ENCODE results near the gene FAM217A. TPM values are rescaled to one million over a fixed set of nuclear protein-coding genes. Genes with fewer than 3 reads are reported as not detected.

The FAM217A gene
- total and polyA plus RNA-seq, 2 of the 13 experiments (the other 11 are each of a cell fraction or from before 2014, with no cell fraction given), result not detected

DNA sequence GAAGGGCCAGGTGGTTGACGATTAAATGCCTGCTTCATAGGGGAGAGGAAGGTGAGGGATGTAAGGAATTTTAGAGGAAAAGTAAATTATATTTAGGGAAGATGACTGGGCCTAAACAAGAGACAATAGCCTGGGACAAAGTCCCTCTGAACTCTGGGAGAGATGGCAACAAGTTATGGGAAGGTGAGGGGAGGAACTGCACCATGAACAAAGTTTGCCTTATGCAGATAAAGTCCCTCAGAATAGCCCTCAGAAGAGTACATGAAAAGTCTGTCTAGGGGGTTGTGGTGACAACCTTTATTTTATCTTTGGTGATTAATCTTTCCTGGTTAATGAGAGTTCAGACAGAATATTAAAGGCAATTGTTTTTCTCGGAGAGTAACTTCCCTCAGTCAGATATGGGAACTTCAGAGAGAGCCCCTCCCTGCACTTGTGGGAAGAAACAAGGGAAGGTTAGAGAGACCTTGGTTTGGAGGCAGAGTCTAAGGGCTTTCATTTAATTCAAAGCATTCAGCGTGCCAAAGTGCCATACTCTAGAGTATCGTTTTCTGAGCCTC lies 27.1 kb upstream of the FAM217A start (continued):
- TF ChIP-seq AHDC1 (CRISPR knock-in tag; IDR thresholded peaks at IDR 0.05; ENCODE audit: borderline replicate concordance) (peak; percentile 28; the same call in 1 of the 2 replicates), SOX5 (CRISPR knock-in tag; IDR thresholded peaks at IDR 0.05; ENCODE audit: borderline replicate concordance) (peak; percentile 52; the same call in 1 of the 2 replicates), NCOR1 (IDR thresholded peaks at IDR 0.05; ENCODE audit: borderline replicate concordance, low read length) (peak; percentile 53; the same call in 1 of the 2 replicates), EP300 (IDR thresholded peaks at IDR 0.05; ENCODE audit: low read depth in 2 of 2, low read length in 2 of 2) (0 out of 4 replicates have a peak, but pooled peaks of 1 of the 2 experiments have one; percentile 13), EP300 (CRISPR knock-in tag; IDR thresholded peaks at IDR 0.05; ENCODE audit: borderline replicate concordance) (no peak), ZNF639 (CRISPR knock-in tag; conservative IDR thresholded peaks at IDR 0.05) (0 out of 2 replicates have a peak, but pooled peaks have one; percentile 56), ZBTB49 (CRISPR knock-in tag; IDR thresholded peaks at IDR 0.05; ENCODE audit: borderline replicate concordance) (no peak), ZGPAT (CRISPR knock-in tag; IDR thresholded peaks at IDR 0.05) (0 out of 2 replicates have a peak, but pooled peaks have one; percentile 20), ZNF331 (CRISPR knock-in tag; IDR thresholded peaks at IDR 0.05) (0 out of 2 replicates have a peak, but pooled peaks have one; percentile 13)
- TF ChIP-seq, protein P1, sequence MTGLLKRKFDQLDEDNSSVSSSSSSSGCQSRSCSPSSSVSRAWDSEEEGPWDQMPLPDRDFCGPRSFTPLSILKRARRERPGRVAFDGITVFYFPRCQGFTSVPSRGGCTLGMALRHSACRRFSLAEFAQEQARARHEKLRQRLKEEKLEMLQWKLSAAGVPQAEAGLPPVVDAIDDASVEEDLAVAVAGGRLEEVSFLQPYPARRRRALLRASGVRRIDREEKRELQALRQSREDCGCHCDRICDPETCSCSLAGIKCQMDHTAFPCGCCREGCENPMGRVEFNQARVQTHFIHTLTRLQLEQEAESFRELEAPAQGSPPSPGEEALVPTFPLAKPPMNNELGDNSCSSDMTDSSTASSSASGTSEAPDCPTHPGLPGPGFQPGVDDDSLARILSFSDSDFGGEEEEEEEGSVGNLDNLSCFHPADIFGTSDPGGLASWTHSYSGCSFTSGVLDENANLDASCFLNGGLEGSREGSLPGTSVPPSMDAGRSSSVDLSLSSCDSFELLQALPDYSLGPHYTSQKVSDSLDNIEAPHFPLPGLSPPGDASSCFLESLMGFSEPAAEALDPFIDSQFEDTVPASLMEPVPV (CRISPR knock-in tag; IDR thresholded peaks at IDR 0.05), result no peak
- TF ChIP-seq, protein P2, sequence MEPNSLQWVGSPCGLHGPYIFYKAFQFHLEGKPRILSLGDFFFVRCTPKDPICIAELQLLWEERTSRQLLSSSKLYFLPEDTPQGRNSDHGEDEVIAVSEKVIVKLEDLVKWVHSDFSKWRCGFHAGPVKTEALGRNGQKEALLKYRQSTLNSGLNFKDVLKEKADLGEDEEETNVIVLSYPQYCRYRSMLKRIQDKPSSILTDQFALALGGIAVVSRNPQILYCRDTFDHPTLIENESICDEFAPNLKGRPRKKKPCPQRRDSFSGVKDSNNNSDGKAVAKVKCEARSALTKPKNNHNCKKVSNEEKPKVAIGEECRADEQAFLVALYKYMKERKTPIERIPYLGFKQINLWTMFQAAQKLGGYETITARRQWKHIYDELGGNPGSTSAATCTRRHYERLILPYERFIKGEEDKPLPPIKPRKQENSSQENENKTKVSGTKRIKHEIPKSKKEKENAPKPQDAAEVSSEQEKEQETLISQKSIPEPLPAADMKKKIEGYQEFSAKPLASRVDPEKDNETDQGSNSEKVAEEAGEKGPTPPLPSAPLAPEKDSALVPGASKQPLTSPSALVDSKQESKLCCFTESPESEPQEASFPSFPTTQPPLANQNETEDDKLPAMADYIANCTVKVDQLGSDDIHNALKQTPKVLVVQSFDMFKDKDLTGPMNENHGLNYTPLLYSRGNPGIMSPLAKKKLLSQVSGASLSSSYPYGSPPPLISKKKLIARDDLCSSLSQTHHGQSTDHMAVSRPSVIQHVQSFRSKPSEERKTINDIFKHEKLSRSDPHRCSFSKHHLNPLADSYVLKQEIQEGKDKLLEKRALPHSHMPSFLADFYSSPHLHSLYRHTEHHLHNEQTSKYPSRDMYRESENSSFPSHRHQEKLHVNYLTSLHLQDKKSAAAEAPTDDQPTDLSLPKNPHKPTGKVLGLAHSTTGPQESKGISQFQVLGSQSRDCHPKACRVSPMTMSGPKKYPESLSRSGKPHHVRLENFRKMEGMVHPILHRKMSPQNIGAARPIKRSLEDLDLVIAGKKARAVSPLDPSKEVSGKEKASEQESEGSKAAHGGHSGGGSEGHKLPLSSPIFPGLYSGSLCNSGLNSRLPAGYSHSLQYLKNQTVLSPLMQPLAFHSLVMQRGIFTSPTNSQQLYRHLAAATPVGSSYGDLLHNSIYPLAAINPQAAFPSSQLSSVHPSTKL (CRISPR knock-in tag; IDR thresholded peaks at IDR 0.05), result peak; percentile 57

All from HepG2 (cell line).